HG02973 (cell line): ENCODE results near the gene FTO.
A peak's percentile ranks its signal among the peaks of the same experiment; 100 is the strongest.
"Not testable (repeated sequence)": the region's sequence is repeated elsewhere in the genome, so short reads cannot be mapped to it uniquely, and the experiment has no call there.

Source experiments
- ATAC-seq: cut with Tn5 transposase; IDR thresholded peaks from one replicate; pipeline ENCODE4 v1.9.1; 2021; ENCODE audit warnings: moderate library complexity; ENCODE audit not compliant: unreplicated experiment

The FTO gene

DNA sequence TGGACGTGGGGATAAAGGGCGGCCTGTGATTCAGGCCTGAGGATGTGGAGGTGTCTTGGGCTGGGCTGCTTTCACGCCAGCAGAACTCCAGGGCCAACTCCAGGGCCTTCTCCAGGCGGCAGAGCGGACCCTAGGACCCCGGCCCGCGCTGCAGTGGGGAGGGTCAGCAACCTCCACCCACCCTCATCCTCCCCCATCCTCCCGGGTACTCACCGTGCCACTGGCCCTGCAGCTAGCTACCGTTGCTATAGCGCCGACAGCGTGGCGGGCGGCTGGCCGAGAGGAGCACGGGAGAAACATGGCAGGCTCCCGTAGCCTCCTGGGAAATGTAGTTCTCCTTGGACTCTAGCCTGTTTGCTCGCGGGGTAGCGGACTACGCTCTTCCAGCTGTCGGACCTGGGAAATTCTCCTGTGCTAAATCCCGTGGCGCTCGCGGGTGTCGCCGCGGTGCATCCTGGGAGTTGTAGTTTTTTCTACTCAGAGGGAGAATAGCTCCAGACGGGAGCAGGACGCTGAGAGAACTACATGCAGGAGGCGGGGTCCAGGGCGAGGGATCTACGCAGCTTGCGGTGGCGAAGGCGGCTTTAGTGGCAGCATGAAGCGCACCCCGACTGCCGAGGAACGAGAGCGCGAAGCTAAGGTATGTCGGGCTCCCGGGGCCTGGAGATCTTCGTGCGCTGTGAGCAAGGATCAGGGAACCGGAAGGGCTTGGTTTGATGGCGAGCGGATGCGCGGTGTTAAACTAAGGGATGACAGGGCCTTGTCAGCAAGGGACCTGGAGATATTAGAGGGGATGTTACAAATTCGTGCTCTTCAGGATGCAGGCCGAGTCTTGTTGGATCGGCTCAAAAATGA is at the start of gene FTO, which contains the start of gene RPGRIP1L:
Gene FTO (plus strand): TSS at position 567 of the 855 bp plus-strand sequence.
Gene RPGRIP1L (minus strand): TSS at position 270 of the 855 bp plus-strand sequence. CDS start 3,136 bp downstream, outside the sequence.
- peak; percentile 99 for ATAC-seq

DNA sequence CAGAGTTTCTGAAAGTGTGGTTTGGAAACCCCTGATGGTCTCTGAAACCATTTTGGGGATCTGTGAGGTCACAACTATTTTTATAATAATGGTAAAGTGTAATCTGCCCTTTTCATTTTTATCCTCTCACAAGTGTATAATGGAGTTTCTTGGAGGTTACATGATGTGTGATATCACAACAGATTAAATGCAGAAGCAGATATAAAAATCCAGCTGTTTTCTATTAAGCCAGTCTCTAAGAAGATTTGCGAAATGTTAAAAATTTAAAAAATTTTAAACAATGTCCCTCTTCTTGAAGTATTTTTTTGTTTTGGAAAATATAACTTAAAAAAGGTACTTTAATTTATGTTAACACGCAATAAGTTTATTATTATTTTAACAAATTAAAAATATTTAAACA is 49.0 kb upstream of the FTO start:
- ATAC-seq, result no peak

DNA sequence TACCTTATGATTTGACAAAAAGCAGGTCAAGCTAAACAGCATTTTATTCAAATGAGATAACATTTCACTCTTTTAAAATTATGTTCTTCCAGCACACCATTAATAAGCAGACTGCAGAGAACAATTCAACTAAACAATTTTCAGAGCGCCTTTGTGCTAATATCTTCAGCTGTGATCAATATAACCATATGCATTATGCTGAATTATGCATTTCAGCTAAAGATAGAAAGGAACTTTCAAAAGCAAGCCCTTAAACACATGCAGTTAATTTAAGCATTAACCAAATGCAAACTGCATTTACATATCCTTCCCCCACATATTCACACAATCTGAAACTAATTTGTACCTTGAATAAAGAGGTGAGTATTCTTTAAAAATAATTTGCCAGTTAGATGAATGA is 41.9 kb upstream of the FTO start:
- ATAC-seq, result no peak

DNA sequence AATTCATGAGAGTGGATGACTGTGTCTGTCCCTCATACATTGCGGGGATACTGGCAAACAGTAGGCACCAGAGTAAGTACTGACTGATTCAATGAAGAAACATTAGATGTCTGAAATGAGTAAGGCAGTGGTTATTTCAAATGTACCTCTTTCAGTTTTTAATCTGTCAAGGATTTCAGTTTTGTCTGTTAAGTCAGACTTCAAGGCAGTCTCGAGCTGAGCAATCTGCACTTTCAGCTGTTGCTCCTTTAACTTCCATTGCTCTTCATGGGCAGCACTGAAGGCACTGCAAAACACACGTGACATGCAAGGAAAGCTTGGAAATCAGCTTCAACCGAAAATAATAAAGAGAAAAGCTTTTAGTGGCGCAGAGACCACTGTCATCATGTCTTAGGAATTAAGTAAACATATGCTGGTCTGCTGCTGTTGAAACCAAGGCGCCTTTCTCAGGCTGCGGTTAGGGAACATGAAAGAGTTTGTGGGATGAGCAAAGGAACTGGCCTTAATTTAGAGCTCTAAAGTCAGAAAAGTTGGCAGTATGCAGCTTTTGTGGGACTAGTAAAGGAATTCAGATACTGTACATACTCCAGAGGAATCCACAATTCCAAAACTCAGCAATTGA is 39.1 kb upstream of the FTO start:
- no peak for ATAC-seq

DNA sequence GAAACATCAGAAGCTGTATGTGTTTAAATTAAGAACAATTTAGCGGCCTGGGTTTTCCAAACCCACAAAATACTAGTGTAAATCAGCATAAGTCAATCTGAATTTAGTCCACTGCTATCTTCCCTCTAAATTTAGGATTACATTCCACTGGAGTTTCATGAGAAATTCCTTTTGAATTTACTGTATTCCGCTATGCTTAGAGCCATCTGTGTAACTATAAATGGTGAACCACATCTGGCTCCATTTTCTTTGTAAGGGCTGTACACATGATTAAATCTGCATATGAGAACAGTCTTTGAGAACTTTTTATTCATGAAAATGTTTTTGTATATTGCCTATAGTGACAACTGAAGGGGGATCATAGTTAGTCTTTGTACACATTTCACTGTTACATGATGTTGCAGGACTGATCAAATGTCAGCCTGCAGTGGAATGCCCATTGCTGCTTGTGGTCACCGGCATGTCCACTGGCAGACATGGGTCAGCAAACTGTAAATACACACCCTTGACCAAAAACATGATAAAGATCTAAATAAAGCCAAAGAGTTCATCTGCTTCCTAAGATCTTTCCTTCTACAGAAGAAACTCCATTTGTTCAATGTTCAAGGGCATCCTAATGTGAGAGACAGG is 37.1 kb upstream of the FTO start:
- no peak for ATAC-seq

DNA sequence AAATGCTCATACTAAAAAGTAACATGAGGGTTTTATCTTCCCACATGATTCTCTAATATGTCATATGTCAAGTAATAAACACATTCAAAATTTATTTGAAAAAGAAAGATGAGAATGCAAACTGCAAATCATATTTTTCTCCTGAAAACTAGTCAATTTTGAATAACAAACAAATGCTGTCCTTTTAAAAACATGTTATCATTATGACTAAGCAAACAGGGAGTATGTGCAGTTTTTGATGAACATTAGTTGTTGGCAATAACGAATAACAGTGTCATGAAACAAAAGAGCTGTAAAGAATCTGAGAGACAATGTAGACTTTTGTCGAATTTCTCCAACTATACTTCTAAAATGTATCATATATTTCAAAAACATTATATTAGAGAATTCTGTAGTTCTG is 35.1 kb upstream of the FTO start:
- ATAC-seq, result no peak

DNA sequence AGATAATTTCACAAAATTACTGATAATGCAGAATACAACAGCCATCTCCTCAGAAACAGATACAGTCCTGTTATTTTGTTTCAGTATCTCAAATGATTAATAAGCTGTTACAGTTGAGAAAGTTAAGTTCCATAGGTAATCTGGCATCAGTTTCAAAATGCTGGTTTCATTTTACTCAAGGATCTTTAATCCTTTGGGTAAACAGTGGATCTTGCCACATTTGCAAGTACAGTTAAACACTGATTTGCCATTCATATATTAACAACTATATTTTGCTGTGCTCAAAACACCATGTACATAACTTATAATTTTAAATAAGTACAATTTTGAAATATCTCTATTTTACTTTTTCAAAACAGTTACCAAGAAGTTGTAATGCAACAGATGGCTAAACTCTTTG is 31.5 kb upstream of the FTO start:
- no peak for ATAC-seq

DNA sequence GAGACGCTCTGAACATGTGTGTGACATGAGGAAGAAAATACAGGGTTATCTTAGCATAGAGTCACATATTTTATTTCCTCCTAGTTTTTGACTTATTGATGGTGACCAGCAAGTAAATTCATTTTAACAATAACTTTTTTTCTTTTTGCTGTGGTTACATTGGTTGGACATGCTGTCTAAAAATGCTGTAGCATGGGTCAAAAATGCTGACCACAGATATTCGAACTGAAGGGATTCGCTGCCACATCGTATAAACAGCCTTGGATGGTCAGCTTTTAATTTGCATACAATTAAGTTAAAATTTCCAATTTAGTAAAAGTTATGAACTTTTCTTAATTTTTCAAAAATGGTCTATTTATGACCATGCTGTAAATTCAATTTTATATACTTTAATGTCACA is 30.8 kb upstream of the FTO start:
- ATAC-seq, result no peak

DNA sequence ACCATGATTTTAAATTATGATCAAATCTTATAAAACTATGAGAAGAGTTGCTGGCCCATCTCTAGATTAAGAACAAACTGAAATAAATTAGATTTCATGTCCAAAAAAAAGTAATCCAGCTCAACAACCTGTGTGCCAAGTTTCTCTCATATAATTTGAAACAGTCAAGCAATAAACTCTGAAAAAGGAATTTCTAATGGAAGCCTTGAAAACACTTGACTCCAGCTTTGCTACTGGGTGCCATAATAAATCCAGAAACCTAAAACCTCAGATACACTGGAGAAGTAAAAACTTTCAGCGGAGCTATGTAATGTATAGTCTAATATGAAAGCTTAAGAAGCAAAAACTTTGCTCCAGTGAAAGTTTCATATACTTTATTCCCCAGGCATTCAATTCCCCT is 25.8 kb upstream of the FTO start:
- ATAC-seq, result no peak

DNA sequence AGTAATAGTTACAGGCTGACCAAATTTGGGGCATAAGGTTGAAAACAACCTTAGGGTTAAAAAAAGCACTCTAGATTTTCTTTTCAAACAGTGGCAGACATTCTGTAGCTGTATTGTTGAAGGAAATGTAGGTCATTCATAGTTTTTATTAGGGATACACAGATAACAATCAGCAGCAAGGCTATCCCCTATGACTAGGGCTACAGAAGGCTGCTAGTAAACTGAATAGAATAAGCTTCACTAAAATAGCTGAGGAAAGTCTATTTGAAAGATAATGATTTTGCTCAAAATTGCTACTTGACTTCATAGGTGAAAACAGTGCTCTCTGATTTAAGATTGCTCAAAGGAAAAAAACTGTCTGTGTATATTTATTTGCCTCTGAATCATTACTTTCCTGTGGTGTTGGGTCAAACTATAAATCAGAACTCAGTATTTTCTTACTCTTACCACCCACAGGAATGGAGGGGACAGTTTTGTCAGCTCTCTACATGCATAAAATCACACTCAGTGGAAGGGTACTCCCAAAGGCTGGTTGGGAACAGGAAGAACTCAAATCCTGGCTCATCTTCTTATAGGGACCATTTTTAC is 25.1 kb upstream of the FTO start:
- ATAC-seq, result no peak

DNA sequence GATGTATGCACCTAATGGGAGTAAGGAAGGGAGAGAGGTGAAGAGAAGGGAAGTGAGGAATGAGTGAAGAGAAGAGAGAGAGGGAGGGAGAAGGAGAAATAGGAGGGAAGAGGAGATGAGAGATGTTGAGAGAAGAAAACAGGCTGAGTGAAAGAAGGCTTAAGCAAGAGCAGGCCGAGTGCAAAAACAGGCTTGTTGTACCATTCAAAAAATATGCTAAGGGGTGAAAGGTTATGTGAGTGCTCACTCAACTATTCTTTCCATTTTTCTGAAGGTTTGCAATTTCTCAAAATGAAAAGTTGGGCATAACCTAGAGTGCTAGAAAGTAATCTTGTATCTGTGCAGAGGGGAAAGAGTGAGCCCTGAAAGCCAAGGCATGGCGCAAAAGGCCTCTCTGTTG is 23.2 kb upstream of the FTO start:
- no peak for ATAC-seq

DNA sequence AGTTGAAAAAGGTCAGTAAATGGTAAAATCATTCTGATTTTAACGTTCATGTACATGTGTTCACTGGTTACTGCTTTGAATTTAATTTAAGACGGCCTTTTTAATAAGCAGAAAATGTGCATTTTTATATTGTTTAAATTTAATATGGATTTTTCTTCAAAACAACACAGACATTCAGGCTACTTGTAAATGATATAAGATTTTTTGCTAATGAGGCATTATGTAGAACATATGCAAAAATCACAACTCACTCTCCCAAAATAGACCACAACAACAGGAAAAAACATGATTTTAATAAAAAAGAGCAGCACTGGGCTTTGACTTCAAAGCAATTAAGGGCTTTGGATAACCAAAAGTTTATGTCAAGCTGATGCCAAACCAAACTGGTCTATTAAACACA is 22.6 kb upstream of the FTO start:
- no peak for ATAC-seq

DNA sequence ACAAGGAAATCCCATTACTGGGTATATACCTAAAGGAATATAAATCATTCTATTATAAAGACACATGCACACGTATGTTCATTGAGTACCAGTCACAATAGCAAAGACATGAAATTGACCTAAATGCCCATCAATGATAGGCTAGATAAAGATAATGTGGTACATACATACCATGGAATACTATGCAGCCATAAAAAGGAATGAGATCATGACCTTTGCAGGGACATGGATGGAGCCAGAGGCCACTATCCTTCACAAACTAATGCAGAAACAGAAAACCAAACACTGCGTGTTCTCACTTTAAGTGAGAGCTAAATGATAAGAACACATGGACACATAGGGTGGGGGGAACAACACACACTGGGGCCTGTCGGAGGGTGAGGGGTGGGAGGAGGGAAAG is 18.6 kb upstream of the FTO start:
- not testable (repeated sequence) for ATAC-seq

DNA sequence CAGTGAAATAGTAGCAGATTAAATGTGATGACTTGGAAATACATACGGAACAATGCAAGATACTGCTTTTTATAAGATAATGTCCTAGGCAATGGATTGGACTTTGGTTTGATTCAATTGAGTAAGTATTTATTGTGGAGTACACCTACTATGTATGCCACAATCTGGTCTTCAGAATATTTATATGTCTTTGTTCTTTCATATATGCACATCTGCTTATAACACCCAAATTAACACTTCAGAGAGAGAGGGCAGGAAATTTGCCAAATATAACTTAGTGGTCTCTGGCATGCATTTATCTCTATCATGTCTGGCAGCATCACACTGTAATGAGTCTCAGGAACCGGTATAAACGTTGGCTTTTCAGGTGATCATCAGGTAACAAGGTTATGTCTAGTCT is 17.2 kb upstream of the FTO start:
- ATAC-seq, result no peak

DNA sequence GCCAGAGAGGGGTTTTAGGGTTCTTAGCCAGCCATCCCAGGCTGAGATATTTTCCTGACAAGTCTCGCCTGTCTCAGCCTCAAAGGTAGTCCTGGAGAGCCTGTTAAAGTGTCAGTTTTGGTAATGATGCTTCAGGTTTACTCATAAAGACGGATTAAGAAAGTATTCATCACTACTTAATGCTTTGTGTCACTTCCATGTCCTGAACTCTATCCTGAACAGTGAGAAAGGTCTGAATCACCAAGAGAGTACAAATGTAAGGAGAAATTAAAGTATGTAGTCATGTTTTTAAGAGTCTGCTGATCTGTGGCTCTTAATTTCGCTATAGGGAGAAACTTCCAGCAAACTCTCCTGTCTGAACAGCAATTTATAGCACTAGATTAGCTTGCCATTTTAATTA is 14.3 kb upstream of the FTO start:
- no peak for ATAC-seq

DNA sequence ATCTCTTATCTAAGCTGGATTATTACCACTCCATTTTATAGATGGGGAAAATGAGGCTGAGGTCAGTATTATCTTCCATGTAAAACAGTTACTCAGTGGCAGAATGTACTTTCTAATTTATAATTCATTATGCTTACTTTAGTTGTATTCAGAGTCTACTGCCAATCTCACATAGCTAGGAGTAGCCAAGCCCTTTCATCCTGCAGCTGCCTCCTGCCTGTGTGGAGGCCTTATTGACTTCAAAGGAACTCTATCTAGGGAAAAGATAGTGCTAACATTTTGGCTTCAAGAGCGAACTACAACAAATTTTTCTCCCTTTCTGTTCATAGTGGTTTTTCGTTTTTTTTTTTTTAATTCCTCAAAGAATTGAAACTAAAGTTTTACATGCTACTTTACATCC is 13.2 kb upstream of the FTO start:
- ATAC-seq, result no peak

DNA sequence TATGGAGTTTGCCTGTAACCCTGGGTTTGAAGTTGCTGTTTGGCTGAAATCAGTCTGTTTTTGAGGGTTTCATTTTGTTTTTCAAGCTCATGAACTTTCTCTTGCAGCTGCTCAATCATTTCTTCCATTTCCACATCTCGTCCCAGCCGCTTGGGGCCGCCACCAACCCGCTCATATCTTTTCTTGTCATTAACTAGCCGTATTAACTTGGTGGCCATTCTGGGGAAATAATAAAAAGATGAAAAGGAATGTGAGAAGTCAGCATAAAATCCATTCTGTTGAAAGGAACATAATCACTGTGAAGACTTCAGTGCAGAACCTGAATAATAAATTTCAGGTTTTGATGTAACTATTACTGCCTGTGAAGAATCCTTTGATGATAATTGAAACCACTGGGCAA is 11.8 kb upstream of the FTO start:
- ATAC-seq, result no peak

DNA sequence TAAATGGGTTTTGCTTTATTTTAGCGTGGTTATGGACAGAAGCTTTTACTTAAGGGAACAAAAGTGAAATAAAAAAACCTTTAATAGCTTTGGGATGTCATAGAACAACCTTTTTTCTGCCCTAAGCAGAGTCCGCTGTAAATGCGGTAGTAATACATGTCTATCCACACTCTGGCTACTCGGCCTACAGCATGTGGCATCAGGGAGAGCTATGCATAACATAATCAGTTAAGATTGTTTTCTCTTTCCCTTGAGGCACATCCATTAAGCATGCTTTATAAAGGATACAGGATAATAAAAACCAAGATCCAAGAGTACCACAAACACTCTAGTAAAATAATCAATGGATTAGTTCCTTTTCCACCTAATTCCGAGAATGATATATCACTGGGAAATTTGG is 10.6 kb upstream of the FTO start:
- ATAC-seq, result no peak

DNA sequence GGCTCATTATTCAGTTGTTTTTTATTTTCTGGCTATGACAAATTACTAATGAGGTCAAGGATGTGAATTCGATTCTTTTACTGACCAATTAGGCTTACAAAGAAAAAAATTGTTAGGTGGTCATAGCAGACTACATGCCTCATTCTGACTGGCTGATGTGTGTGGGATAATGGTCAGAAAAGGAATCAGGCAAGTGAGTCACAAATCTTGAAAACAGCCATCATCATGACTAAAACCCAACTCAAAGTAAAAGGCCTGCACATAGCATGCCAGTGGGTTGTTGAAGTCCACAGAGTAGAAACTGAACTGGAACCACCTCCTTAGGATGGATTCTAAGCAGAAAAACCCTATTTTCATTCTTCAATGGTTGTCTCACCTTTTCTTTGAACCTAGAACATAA is 8.9 kb upstream of the FTO start:
- no peak for ATAC-seq

DNA sequence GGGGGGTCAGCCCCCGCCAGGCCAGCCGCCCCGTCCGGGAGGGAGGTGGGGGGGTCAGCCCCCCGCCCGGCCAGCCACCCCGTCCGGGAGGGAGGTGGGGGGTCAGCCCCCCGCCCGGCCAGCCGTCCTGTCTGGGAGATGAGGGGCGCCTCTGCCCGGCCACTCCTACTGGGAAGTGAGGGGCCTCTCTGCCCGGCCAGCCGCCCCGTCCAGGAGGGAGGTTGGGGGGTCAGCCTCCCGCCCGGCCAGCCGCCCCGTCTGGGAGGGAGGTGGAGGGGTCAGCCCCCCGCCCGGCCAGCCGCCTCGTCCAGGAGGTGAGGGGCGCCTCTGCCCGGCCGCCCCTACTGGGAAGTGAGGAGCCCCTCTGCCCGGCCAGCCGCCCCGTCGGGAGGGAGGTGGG is 5.7 kb upstream of the FTO start:
- ATAC-seq, result not testable (repeated sequence)

DNA sequence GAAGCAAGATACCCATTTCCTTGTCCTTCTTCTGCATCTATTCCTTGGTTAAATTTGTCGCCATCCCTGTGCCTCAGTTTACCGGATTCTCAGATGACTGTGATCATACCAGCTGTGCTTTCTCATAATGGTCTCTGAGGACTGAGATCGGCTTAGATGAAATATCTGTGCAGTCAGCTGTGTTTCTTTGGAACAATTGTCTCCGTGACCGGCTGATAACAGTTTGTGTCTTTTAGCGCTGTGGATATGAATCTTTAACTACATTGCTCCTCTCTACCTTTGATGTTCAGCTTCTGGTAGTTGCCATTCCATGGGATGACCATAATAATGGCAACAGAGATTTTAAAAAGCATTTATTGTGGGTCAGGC is 473 bp downstream of the FTO start:
- ATAC-seq, result no peak

DNA sequence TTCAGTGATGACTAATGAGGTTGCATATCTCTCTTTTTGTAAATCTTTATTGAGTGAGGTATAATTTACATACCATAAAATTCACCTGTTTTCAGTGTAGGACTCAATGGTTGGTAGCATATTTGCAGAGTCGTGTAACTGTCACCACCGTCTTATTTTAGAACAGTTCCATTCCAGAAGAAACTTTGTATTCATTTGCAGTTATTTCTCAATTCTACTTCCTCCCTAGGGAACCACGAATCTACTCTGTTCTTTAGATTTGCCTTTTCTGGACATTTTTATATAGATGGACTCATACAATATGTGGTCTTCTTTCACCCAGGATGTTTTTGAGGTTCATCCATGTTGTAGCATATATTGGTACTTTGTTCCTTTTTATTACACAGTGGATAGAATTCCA is 3.7 kb downstream of the FTO start:
- ATAC-seq, result no peak
